IPS-NIHi7 (cell line): ENCODE data around the gene R3HDM2.

Experiments
- DNase-seq: peaks from one replicate; pipeline ENCODE4 v3.0.0; 2012; ENCODE audit warnings: mixed read lengths; ENCODE audit errors: extremely low spot score

R3HDM2 gene

GRCh38 chr12:57229046-57229633, 201.7 kb downstream of the R3HDM2 start:
- no peak for DNase-seq

DNA sequence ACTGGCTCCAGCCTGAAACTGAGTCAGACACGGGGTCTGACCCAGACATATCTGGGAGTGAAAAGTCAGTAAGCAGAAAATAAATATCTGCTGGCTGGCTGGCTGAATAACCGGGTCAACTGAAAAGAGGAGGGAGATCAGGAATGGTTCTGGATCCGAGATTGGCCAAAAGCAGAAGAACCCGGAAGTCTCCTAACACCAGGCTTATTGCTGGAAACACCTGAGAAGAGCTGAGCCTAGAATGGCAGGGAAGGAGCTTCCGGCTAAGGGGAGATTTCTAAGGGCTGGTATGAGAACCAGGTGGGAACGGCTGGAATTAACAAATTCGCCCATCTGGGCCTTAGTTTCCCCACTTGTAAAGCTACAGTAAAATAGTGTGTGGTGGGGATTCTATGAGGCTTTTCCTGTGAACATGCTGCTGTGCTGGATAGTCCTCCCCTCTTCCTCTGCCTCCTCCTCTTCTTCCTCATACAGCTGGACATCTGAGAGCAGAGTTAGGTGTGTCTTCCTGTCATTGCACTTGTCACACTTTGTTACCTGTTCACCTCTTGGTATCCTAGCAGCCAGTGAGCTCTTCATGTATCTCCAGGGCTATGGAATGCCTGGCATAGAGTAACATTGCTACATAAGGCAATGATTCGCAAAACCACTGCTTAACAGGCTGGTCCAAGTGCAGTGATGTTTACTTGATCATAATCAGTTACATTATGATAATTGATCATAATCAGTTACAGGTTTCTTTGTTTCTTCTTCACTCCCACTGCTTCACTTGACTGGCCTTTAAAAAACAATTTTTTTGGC, 203.3 kb downstream of the R3HDM2 start:
- DNase-seq, result no peak

DNA sequence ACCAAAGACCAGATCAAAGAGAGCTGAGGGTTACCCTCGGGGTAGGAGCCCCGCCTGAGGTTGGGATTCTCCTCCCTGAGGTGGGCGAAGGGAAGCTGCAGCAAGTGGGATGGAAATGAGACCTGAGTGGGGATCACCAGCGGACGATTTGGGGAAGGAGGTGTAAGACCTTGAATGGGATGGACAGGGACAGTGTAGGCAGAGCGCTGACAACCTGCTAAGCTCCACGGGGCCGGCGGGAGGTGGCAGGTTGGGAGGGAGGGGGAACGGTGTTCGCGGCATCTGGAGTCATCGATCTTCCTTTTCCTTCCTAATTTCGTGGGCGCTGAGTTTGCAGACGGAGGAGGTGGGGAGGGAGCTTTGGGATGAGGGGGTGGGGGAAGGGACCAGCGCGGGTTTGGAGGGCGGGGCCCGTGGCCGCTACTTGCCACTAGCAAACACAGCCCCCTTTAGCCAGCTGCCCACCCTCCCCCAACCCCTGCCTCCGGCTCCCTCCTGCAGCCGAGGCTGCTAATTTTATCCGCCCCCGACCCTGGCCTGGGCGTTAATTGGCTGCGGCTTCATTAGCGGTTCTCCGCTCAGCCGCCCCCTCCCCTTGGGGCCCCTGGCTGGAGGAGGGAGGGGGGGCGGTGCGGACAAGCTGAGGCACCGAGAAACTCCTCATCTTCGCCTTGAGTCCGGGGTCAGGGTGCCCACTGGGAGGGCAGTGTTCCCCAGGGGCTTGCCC, 204.1 kb downstream of the R3HDM2 start:
- DNase-seq, result no peak

- DNase-seq, result no peak
These were observed 205.1 kb downstream of the R3HDM2 start for GRCh38 chr12:57225680-57226210.

- DNase-seq, result peak; percentile 81
These were observed 205.7 kb downstream of the R3HDM2 start for GRCh38 chr12:57224973-57225679.

DNA sequence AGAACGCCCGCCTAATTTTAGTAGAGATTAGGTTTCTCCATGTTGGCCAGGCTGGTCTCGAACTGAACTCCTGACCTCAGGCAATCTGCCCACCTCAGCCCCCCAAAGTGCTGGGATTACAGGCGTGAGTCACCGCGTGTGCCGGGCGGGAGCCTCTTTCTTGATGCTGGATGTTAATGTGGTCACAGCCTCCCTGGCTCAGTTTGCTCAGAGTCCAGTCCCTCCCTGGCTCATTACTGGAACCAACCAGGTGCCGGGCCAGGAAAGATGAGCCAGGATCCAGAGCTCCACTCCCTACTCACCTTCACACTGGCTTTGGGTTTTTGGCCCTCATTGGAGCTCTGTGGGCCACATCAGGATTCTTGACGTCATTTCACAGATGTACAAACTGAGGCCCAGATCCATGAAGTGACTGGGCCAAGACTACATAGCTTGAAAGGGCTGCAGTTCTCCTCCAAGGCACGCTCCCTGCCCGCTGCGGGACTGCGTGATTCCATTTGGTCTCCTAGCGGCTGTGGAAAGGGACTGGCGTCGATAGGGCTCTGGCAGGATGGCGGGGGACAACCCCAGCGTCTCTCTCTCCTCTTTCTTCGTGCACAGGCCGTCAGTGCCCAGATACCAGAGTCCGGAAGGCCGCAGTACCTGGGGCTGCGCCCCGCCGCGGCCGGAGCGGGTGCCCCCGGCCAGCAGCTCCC, 206.4 kb downstream of the R3HDM2 start:
- no peak for DNase-seq

- DNase-seq, result no peak
These were observed 207.4 kb downstream of the R3HDM2 start for GRCh38 chr12:57223191-57224165.

DNA sequence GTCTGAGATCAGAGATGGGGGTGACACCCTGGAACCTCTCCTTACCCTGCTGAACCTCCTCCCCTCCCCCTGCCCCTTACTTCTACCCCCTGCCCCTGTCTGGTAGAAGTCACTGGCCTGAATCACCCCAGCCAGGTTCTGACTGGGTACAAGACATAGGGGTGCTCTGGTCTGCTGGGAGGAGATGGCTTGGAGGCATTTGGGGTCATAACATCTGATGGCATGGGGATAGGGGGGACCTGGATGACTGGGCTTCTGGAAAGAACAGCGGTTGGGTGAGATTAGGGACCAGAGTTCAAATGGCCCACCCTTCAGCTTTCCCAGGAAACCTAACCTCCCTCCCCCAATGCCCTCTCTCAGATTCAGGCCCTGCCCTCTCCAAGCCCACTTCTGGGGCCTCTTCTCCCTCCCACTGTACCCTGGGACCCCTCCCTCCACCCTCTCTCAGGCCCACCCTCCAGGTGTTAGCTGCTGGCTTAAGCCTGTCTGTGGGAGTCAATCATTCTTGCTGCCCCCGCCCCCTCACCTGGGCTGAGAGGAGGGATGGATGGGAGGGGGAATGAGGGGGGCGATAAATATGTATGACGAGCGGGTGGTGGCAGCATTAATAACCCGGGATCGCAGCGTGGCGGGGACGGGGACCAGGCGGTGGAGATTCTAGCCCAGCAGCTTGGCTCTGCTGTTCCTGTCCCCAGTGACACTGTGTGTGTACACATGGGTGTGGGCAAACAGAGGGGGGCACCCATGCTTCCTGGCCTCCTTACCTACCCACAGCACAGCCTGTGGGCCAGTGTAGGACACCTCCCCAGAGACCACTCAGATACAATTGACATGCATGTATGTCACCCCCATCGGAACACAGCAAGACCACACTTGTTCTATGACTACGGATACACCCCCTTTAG, 208.3 kb downstream of the R3HDM2 start:
- DNase-seq, result no peak

DNA sequence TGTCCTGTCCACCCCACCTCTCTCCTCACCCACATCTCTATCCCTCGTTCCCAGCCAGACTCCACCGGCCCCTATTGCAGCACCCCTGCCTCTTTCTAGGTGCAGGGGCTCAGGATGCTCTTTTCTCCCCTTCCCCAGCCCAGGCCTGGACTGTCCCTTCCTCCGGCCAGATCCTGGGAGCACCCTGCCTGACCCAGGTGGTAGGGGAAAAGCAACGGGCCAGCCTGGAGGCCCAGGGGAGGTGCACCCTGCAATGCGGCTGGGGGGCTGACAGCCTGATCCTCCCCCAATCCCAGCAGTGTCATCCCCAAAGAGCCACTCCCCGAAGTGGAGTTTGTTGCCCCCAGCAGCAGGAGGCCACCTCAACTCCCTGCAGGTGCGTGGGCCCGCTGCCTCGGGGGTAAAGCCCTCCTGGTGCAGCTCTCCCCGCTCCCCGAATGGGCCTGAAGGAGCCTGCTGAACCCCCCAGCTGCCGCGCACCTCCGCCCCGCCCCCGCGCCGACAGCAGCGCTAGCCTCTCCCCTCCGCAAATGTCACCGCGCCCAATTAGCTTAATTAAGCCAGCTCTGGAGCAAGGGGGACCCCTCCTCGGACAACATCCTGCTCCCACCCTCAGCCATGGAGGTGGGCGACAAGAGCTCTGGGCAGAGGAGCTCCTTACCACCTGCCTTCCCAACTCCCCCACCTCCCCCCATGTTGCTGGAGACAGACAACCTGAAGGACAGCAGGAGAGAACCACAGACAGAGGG, 209.5 kb downstream of the R3HDM2 start:
- DNase-seq, result no peak

GRCh38 chr12:57220770-57221168, 210.1 kb downstream of the R3HDM2 start:
- DNase-seq, result no peak

GRCh38 chr12:57219993-57220754, 210.7 kb downstream of the R3HDM2 start:
- DNase-seq, result no peak

GRCh38 chr12:57219205-57219992, 211.4 kb downstream of the R3HDM2 start:
- no peak for DNase-seq

GRCh38 chr12:57218030-57218853, 212.6 kb downstream of the R3HDM2 start:
- no peak for DNase-seq

DNA sequence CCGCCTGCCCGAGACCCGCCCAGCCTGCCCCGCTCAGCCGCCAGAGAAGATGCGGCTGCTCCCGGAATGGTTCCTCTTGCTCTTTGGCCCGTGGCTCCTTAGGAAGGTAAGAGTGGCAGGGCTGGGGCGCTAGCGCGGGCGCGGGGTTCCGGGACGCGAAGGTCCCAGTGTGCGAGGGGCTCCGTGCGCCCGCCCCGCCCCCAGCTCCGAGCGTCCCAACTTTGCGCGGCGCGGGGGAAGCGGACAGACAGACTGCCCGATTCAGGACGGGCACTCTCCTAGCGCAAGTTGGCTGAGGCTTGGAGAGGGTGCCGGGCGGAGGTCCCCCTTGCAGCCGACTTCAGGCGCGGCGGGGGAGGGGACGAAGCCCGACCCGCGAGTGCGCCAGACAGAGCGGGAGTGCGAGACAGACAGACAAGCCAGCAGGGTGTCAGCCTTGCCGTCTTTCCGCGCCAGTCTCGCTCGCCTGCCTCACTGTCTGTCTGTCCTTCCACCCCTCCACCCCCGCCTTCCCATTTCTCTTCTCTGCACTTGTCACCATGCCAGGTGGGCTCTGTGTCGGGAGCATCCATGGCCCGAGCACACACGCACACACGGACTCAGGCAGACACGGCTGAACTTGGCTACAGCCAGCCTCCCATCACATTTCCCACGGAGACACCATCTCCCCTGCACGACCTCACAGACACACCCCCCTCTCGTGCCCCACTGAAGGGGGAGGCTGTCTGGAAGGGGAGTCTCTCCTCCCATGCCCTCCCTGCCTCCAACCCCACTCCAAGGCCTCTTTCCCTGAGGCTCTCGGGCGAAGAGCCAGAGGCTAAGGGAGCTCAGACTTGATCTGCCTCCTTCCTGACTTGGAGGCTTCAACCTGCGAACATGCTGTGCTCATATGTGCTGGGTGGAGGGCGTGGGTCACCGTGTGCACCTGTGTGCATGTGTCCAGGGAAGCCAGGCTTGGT, 213.6 kb downstream of the R3HDM2 start:
- no peak for DNase-seq
